IPS DF 6.9 (cell line): ENCODE data around the gene MED12.
A peak's percentile ranks its signal among the peaks of the same experiment; 100 is the strongest.

Experiments used
- DNase-seq: peaks from one replicate; pipeline ENCODE4 v3.0.0-alpha.2; 2013; ENCODE audit warnings: low read depth, low spot score
- H3K27ac ChIP-seq: one replicate; pipeline ENCODE4 v1.5.1; 2013; ENCODE audit warnings: low read length, control low read depth
- H3K27me3 ChIP-seq: 2 replicates; pipeline ENCODE4 v1.6.1; 2013; ENCODE audit warnings: mild to moderate bottlenecking, low read length; ENCODE audit not compliant: control insufficient read depth, insufficient read depth
- H3K36me3 ChIP-seq: 2 replicates; pipeline ENCODE4 v1.6.1; 2013; ENCODE audit warnings: low read length; ENCODE audit not compliant: control insufficient read depth, insufficient read depth
- H3K4me1 ChIP-seq: 2 replicates; pipeline ENCODE4 v1.6.1; 2013; ENCODE audit warnings: low read length; ENCODE audit not compliant: control insufficient read depth, insufficient read depth
- H3K4me3 ChIP-seq: 2 replicates; pipeline ENCODE4 v1.5.1; 2013; ENCODE audit warnings: mild to moderate bottlenecking, low read length
- H3K9me3 ChIP-seq: 2 replicates; pipeline ENCODE4 v1.6.1; 2013; ENCODE audit warnings: low read length, inconsistent platforms; ENCODE audit not compliant: control insufficient read depth, insufficient read depth
- WGBS: extraction: QIAGEN DNeasy Blood & Tissue Kit; methylation state at CpG from one replicate; pipeline ENCODE4 v1.1.7; 2013; ENCODE audit warnings: mixed read lengths, missing lambda C conversion rate; ENCODE audit not compliant: insufficient read length, insufficient coverage; 5-methylcytosine and 5-hydroxymethylcytosine counted together

Gene MED12

DNA sequence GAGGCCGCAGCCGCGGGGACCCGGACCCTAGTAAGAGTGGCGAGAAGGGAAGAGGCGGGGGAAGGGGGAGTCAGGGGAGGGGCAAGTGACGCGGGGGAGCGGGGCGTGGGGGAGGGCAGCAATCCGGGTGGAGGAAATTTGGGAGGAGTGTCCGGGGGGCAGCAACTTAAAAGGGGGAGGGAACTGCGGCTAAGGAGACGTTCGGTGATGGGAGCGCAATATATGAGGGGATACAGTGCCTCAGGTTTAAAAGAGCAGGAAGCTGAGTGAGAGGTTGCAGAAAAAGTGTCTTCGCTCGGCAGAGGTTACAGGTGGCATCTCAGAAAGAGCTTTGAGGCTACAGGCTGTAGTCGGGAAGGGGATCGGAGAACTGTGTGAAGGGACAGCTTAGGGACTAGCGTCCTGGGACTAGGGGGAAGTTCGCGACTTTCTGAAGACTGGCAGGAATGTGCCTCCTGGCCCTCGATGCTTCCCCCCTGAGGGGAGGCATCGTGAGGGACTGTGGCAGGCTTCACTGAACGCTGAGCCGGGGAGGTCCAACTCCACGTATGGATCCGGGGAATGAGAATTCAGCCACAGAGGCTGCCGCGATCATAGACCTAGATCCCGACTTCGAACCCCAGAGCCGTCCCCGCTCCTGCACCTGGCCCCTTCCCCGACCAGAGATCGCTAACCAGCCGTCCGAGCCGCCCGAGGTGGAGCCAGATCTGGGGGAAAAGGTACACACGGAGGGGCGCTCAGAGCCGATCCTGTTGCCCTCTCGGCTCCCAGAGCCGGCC lies 22.2 kb upstream of the MED12 start:
- H3K27ac ChIP-seq, result no peak overlapping the region
- DNase-seq, result no peak
- H3K9me3 ChIP-seq, result no peaks in the 10 kb centered on the region
- no peaks in the 10 kb centered on the region for H3K27me3 ChIP-seq
- WGBS, result no CpG with 5 or more reads among the region's 46 CpGs
- no peaks in the 10 kb centered on the region for H3K36me3 ChIP-seq
- H3K4me3 ChIP-seq, result peak overlapping the region; percentile 73; the same call in 1 of the 2 replicates
- peaks cover 4% of the 10 kb centered on the region; the same call in 1 of the 2 replicates for H3K4me1 ChIP-seq

DNA sequence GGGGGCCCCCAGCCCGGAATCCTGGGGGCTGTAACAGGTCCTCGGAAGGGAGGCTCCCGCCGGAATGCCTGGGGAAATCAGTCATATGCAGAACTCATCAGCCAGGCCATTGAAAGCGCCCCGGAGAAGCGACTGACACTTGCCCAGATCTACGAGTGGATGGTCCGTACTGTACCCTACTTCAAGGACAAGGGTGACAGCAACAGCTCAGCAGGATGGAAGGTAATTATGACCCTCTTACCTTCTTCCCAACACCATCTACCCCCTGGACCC lies 21.7 kb upstream of the MED12 start:
- Histone ChIP-seq H3K4me1 (peaks cover 4% of the 10 kb centered on the region; the same call in 1 of the 2 replicates), H3K4me3 (peak overlapping the region; percentile 73; the same call in 1 of the 2 replicates), H3K9me3 (no peaks in the 10 kb centered on the region), H3K27me3 (no peaks in the 10 kb centered on the region), H3K36me3 (no peaks in the 10 kb centered on the region), H3K27ac (no peak overlapping the region)
- DNase-seq, result no peak
- no CpG with 5 or more reads among the region's 9 CpGs for WGBS

DNA sequence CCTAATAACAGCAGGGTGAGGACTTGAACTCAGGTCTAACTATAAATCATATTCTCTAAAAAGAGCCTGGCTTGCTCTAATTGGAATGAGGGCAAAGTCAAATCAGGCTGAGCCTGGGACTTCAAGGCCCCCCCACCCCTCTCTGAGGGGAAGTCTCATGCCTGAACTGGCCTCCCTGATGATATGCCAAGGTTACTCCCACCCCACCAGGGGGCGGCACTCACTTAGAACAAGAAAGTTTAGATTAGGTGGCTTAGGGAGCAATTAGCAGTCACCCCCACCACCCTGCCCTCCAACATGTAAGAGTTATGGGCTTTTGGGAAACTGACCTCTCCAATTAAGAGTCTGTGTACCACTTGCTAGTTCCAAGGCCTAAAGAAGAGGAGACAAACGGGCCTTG lies 20.1 kb upstream of the MED12 start:
- Histone ChIP-seq H3K4me3 (no peak overlapping the region), H3K36me3 (no peaks in the 10 kb centered on the region), H3K27me3 (no peaks in the 10 kb centered on the region), H3K27ac (no peak overlapping the region), H3K4me1 (peaks cover 4% of the 10 kb centered on the region; the same call in 1 of the 2 replicates), H3K9me3 (no peaks in the 10 kb centered on the region)
- no CpG with 5 or more reads among the region's 2 CpGs for WGBS
- no peak for DNase-seq

- WGBS, result no CpG with 5 or more reads among the region's 5 CpGs
- Histone ChIP-seq H3K27ac (no peak overlapping the region), H3K27me3 (no peaks in the 10 kb centered on the region), H3K9me3 (no peaks in the 10 kb centered on the region), H3K4me1 (peaks cover 4% of the 10 kb centered on the region; the same call in 1 of the 2 replicates), H3K36me3 (no peaks in the 10 kb centered on the region), H3K4me3 (no peak overlapping the region; the same call in 1 of the 2 replicates)
- no peak for DNase-seq
Observed at GRCh38 chrX:71098951-71099506, 19.4 kb upstream of the MED12 start.

- Histone ChIP-seq H3K36me3 (no peaks in the 10 kb centered on the region), H3K9me3 (no peaks in the 10 kb centered on the region), H3K27ac (no peak overlapping the region), H3K4me3 (no peak overlapping the region; the same call in 1 of the 2 replicates), H3K27me3 (no peaks in the 10 kb centered on the region), H3K4me1 (peaks cover 9% of the 10 kb centered on the region)
- no peak for DNase-seq
- WGBS, result no CpG with 5 or more reads among the region's 4 CpGs
Observed at GRCh38 chrX:71099736-71100135, 18.7 kb upstream of the MED12 start.

DNA sequence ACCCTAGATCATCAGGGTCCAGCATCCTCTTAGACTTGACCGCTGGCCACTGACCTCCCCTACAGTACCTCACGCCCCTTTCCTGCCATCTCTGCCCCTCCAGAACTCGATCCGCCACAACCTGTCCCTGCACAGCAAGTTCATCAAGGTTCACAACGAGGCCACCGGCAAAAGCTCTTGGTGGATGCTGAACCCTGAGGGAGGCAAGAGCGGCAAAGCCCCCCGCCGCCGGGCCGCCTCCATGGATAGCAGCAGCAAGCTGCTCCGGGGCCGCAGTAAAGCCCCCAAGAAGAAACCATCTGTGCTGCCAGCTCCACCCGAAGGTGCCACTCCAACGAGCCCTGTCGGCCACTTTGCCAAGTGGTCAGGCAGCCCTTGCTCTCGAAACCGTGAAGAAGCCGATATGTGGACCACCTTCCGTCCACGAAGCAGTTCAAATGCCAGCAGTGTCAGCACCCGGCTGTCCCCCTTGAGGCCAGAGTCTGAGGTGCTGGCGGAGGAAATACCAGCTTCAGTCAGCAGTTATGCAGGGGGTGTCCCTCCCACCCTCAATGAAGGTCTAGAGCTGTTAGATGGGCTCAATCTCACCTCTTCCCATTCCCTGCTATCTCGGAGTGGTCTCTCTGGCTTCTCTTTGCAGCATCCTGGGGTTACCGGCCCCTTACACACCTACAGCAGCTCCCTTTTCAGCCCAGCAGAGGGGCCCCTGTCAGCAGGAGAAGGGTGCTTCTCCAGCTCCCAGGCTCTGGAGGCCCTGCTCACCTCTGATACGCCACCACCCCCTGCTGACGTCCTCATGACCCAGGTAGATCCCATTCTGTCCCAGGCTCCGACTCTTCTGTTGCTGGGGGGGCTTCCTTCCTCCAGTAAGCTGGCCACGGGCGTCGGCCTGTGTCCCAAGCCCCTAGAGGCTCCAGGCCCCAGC lies 17.6 kb upstream of the MED12 start:
- no CpG with 5 or more reads among the region's 31 CpGs for WGBS
- H3K4me1 ChIP-seq, result peaks cover 9% of the 10 kb centered on the region
- H3K27ac ChIP-seq, result no peak overlapping the region
- no peaks in the 10 kb centered on the region for H3K36me3 ChIP-seq
- no peaks in the 10 kb centered on the region for H3K9me3 ChIP-seq
- H3K4me3 ChIP-seq, result no peak overlapping the region
- no peaks in the 10 kb centered on the region for H3K27me3 ChIP-seq
- DNase-seq, result no peak

DNA sequence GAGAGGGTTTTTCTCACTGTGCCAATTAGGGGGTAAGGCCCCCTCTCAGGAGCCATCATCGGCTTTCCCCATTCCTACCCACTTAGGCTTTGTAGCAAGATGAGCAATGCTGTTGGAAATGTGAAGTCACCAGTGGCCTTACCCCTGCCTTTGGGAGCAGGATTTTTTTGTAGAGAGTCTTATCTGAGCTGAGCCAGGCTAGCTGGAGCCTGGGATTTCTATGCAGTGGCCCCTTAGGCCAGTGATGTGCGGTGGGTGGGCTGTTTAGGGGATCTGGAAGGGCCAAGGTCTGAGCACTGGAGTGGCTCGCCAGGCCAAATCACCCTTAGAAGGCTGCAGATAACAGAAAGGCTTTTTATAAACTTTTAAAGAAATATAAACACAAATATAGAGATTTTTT lies 16.1 kb upstream of the MED12 start:
- H3K27me3 ChIP-seq, result no peaks in the 10 kb centered on the region
- peaks cover 9% of the 10 kb centered on the region for H3K4me1 ChIP-seq
- DNase-seq, result no peak
- no CpG with 5 or more reads among the region's 3 CpGs for WGBS
- H3K27ac ChIP-seq, result no peak overlapping the region
- no peaks in the 10 kb centered on the region for H3K9me3 ChIP-seq
- H3K4me3 ChIP-seq, result no peak overlapping the region
- H3K36me3 ChIP-seq, result no peaks in the 10 kb centered on the region

GRCh38 chrX:71103110-71103983 lies 15.0 kb upstream of the MED12 start:
- H3K9me3 ChIP-seq, result no peaks in the 10 kb centered on the region
- H3K4me3 ChIP-seq, result no peak overlapping the region
- peak overlapping the region; percentile 36 for H3K27ac ChIP-seq
- no peaks in the 10 kb centered on the region for H3K27me3 ChIP-seq
- no peaks in the 10 kb centered on the region for H3K36me3 ChIP-seq
- no peak for DNase-seq
- H3K4me1 ChIP-seq, result peaks cover 9% of the 10 kb centered on the region
- no CpG with 5 or more reads among the region's 10 CpGs for WGBS

DNA sequence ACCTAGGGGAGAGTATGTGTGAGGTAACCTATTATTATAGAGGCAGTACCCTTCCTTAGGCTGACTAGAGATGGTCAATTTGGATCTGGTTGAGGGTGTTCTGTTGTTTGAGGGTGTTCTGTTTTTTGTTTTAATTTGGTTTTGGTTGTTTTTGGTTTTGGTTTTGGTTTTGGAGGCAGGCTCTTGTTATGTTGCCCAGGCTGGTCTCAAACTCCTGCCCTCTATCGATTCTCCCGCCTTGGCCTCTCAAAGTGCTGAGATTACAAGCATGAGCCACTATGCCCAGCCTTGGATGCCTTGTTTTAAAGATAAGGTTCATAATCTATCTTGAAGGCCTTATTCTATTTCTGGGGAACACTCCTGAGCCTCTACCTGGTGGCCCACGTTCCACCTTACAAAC lies 12.8 kb upstream of the MED12 start:
- Histone ChIP-seq H3K27ac (no peak overlapping the region), H3K9me3 (no peaks in the 10 kb centered on the region), H3K36me3 (no peaks in the 10 kb centered on the region), H3K27me3 (no peaks in the 10 kb centered on the region), H3K4me1 (peaks cover 5% of the 10 kb centered on the region), H3K4me3 (no peak overlapping the region)
- DNase-seq, result no peak
- no CpG with 5 or more reads among the region's 3 CpGs for WGBS

- H3K36me3 ChIP-seq, result no peaks in the 10 kb centered on the region
- no peaks in the 10 kb centered on the region for H3K27me3 ChIP-seq
- no CpG with 5 or more reads among the region's 1 CpG for WGBS
- no peak for DNase-seq
- H3K27ac ChIP-seq, result no peak within 1 kb of the TSS
- H3K9me3 ChIP-seq, result no peaks in the 10 kb centered on the region
- peaks cover 5% of the 10 kb centered on the region for H3K4me1 ChIP-seq
- H3K4me3 ChIP-seq, result no peak within 1 kb of the TSS
Observed at GRCh38 chrX:71106427-71106826, 12.0 kb upstream of the MED12 start, which contains the start of gene CXorf65. Gene CXorf65 (minus strand): TSS chrX:71106740. CDS start chrX:71106556, 184 bp downstream.
